NB4 (cell line): Measurements from ENCODE around the gene BOD1.

Source experiments
- DNase-seq: peaks from one replicate; pipeline ENCODE4 v3.0.0; 2010; ENCODE audit warnings: low read depth
- H3K4me3 ChIP-seq: one replicate; pipeline ENCODE4 v1.5.1; 2011; ENCODE audit warnings: mild to moderate bottlenecking, low read depth, low read length, moderate library complexity
- MYC ChIP-seq: IDR thresholded peaks from 2 replicates; pipeline ENCODE4 v1.6.1; 2011; ENCODE audit warnings: low read depth, low read length
- POLR2A ChIP-seq: IDR thresholded peaks from 2 replicates; pipeline ENCODE4 v1.6.1; 2011; ENCODE audit warnings: mild to moderate bottlenecking; ENCODE audit not compliant: insufficient read length; ENCODE audit errors: extremely low read depth
- TF ChIP-seq, protein P1 (sequence below): IDR thresholded peaks from one replicate; pipeline ENCODE4 v1.5.1; 2012; ENCODE audit warnings: low read depth, low read length
- TF ChIP-seq, protein P2 (sequence below): IDR thresholded peaks from 2 replicates; pipeline ENCODE4 v1.6.1; 2011; ENCODE audit warnings: low read depth, low read length

The BOD1 gene

DNA sequence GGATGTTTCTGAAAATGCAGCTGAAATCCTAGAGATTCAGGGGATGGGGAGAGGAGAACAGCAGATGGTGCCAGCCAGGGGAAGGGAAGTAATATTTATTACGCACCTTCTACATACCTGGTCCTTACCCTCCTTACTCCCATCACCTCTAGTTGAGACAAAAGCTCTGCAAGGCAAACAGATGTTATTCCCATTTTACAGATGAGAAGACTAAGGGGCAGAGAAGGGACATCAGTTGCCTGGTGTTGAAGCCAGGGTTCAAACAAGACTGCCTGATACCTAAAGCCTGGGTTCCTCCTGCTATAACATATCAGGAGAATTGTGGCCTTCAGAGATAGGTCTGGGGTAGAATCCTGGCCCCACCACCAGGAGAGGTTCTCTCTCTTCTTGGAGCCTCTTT lies 7.3 kb upstream of the BOD1 start:
- DNase-seq, result no peak
- H3K4me3 ChIP-seq, result no peak overlapping the region
- TF ChIP-seq MYC (no peak), POLR2A (no peak)
- TF ChIP-seq, protein P1, sequence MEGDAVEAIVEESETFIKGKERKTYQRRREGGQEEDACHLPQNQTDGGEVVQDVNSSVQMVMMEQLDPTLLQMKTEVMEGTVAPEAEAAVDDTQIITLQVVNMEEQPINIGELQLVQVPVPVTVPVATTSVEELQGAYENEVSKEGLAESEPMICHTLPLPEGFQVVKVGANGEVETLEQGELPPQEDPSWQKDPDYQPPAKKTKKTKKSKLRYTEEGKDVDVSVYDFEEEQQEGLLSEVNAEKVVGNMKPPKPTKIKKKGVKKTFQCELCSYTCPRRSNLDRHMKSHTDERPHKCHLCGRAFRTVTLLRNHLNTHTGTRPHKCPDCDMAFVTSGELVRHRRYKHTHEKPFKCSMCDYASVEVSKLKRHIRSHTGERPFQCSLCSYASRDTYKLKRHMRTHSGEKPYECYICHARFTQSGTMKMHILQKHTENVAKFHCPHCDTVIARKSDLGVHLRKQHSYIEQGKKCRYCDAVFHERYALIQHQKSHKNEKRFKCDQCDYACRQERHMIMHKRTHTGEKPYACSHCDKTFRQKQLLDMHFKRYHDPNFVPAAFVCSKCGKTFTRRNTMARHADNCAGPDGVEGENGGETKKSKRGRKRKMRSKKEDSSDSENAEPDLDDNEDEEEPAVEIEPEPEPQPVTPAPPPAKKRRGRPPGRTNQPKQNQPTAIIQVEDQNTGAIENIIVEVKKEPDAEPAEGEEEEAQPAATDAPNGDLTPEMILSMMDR, result no peak
- TF ChIP-seq, protein P2, sequence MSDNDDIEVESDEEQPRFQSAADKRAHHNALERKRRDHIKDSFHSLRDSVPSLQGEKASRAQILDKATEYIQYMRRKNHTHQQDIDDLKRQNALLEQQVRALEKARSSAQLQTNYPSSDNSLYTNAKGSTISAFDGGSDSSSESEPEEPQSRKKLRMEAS, result no peak

DNA sequence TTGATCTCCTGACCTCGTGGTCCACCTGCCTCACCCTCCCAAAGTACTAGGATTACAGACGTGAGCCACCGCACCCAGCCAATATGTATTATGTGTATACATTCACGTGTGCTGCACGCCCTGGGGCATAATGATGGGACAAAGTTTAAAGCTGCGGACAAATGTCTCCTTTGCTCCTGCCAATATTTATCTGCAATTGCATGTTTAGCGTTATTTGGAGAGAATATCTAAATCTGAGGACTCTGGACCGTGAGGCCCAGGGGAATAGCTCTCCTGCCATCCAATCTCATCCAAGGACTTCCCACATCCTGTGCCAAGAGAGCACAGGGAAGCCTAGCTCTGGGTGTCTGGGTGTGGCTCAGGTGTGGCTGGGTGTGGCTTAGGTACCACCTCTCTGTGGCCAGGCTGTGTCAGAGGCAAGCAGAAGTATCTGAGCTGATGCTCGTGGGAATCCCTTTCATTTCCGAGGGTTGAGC lies 6.9 kb upstream of the BOD1 start:
- H3K4me3 ChIP-seq, result no peak overlapping the region
- TF ChIP-seq, protein P1, result no peak
- TF ChIP-seq, protein P2, result no peak
- TF ChIP-seq POLR2A (no peak), MYC (no peak)
- no peak for DNase-seq

DNA sequence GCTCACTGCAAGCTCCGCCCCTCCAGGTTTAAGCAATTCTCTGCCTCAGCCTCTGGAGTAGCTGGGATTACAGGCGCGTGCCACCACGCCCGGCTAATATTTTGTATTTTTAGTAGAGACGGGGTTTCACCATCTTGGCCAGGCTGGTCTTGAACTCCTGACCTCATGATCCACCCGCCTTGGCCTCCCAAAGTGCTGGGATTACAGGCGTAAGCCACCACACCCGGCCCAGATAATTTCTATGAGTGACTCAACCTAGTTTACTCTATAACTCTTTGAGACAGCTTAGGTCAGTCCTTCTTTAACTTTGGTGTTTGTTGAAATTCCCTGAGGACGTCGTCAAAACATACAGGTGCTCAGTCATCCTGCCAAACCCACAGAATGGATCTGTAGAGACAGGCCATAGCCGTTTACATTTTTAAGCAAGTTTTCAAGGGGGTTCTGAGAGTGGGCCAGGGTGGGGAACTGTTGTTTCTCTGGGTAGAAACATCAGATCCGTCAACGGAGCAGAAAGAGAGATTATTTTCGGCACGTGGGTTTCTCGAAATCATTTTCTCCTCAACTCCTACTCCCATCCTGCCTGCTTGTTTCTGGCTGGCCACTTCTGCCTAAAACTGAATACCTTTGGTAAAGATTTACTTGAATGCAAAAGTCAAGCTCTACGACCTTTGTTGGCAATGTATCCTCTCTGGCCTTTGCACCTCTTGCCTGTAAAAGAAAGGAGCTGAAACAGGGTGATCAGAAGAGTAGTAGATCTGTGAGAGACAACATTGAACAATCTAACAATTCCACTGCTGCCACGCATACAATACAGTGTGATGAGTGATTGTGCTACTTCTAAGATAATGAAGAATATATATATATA lies 6.0 kb upstream of the BOD1 start:
- no peak for DNase-seq
- no peak overlapping the region for H3K4me3 ChIP-seq
- TF ChIP-seq, protein P1, result no peak
- TF ChIP-seq MYC, result no peak
- TF ChIP-seq POLR2A, result no peak
- TF ChIP-seq, protein P2, result no peak

DNA sequence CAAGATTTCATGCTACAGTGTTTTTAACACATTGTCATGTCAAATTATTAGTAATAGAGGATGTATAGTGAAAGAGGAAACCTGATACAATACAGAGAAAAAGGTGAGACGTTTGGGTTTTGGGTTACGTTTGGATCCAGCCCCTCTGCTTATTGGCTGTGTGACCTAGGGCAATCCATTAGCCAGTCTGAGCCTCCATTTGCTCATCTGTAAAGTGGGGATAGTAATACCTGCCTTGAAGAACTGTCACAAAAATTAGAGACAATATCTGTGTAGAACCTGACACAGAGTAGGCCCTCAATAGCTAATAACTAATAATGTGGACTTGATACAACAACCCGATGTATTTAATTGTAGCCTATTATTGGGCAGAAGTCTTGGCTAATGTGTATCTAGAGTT lies 4.3 kb upstream of the BOD1 start:
- TF ChIP-seq POLR2A (no peak), MYC (no peak)
- TF ChIP-seq, protein P2, result no peak
- TF ChIP-seq, protein P1, result no peak
- no peak overlapping the region for H3K4me3 ChIP-seq
- no peak for DNase-seq

DNA sequence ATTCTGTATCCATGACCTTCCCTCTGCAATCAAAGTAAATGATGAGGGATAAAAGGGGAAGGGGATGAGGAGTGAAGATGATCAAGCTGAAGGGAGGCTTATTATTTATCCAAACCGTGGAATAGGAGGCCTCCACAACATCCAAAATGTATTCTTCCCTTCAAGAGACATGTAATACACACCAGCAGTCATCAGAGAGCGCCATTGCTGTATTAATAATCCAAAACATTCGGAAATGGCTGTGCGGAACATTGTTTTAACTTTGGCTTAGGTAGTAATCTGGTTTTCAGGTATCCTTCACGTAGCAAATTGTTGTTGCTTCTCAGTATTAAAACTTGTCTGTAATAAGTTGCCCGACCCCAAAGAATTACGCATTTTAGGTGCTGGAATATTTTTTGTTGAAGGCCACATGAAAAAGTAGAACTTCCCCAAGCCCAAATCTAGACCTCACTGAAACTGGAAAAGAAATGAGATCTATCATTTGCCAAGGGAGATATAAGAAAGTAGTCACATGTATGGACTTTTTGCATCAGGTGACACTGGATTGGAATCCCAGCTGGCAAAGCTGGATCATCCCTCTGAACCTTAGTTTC lies 2.6 kb upstream of the BOD1 start:
- DNase-seq, result peak; percentile 66
- no peak overlapping the region for H3K4me3 ChIP-seq
- TF ChIP-seq POLR2A (no peak), MYC (no peak)
- TF ChIP-seq, protein P2, result no peak
- TF ChIP-seq, protein P1, result peak; percentile 45
